ENCODE data around the gene TOP1.
A peak's percentile ranks its signal among the peaks of the same experiment; 100 is the strongest.
"Not testable (repeated sequence)": the region's sequence is repeated elsewhere in the genome, so short reads cannot be mapped to it uniquely, and the experiment has no call there.

TOP1 gene

DNA sequence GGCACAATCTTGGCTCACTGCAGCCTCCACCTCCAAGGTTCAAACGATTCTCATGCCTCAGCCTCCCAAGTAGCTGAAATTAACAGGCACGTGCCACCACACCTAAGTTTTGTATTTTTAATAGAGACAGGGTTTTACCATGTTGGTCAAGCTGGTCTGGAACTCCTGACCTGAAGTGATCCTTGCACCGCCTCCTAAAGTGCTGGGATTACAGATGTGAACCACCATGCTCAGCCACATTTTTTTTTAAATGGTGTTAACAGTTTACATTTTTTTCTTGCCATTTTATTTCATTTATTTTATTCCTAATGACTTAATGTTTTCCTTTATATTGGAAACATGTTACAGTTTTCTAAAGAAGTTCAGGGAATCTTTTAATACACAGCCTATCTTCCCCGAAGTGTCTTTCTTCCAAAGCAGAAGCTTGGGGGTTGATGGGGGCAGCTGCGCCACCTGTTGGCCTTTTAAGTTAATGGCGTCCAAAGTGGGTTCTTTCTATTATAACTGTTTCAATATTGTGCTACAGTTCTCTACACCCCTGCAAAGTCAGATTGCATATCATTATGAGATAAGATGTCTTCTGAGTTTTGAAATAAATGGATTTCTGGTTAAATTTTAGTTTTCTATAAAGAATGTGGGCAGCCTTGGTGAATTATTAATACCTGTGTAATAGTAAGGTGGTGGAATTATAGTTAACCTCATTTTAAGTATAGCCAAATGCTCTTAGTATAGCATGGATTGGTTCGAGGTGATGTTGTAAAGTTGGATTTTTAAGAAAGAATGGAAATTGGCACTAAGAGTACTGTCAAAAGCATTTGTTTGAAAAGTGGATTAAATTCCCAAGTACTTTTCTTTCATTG, 66.7 kb downstream of the TOP1 start:
- peak; percentile 84 for DNase-seq

- DNase-seq = peak; percentile 44
These were observed 70.2 kb downstream of the TOP1 start for GRCh38 chr20:41098703-41099250.

DNA sequence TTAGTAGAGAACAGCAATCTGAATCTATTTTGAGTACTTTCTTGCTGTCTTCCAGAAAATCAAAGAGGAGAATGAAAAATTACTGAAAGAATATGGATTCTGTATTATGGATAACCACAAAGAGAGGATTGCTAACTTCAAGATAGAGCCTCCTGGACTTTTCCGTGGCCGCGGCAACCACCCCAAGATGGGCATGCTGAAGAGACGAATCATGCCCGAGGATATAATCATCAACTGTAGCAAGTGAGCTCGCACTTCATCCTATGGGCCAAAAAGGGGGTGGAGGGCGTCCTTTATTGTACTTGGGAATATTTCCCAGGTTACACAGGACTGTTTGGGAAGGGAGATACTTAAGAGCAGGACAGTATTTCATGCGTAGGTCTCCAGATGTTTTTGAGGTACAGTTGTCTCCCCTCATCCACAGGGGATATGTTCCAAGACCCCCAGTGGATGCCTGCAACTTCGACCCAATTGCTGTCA, 71.4 kb downstream of the TOP1 start:
- no peak for DNase-seq

GRCh38 chr20:41101660-41102059, 73.0 kb downstream of the TOP1 start:
- no peak for DNase-seq

DNA sequence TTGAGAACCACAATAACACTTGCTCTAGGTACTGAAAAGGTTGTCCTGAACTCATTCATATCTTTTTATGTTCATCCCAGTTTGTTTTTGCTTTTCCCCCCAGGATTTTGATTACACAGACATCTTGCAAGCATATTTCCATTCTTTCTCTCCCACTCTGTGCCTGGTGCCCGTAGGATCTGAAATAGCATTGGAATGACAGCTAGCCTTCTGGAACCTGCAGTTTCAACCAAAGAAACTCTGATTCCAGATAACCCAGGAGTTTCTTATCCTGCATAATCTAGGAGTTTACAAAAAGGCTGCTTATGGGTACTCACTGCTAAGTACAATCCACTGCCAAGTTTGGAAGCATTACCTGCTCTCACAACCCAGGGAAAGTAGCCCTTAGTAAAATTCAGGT, 79.9 kb downstream of the TOP1 start:
- no peak for DNase-seq

GRCh38 chr20:41110012-41110411, 81.4 kb downstream of the TOP1 start:
- DNase-seq = no peak

- DNase-seq = no peak
These were observed 82.4 kb downstream of the TOP1 start for GRCh38 chr20:41110930-41111577.

GRCh38 chr20:41111578-41111951, 82.9 kb downstream of the TOP1 start:
- DNase-seq = no peak

DNA sequence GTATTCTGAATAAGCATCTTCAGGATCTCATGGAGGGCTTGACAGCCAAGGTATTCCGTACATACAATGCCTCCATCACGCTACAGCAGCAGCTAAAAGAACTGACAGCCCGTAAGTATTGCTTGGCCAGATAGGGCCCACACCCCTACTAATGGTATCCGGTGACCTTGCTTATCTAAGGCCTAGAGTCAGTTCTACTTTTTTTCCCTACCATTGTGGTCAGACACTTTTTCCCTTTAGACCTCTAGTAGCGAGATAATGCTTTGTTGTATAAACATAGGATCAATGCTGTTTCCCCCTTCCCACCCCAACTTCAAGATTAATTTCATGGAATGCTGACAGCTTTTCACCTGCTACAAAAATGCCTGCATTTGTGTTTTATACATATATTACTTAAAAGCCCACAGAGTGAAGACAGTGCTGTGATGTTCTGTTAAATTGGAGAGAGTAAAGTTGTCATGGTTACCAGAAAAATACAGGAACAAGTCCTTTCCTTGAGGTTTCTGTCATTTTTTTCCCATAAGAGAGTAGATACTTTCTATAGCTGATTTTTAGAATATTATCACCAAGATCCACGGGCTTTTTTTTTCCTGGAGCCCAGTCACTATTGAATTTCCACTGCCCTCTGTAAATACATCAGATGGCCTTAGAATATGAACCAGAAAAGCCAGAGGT, 87.8 kb downstream of the TOP1 start:
- DNase-seq = peak; percentile 92

- peak; percentile 52 for DNase-seq
These were observed 89.5 kb downstream of the TOP1 start for GRCh38 chr20:41118159-41118558.

DNA sequence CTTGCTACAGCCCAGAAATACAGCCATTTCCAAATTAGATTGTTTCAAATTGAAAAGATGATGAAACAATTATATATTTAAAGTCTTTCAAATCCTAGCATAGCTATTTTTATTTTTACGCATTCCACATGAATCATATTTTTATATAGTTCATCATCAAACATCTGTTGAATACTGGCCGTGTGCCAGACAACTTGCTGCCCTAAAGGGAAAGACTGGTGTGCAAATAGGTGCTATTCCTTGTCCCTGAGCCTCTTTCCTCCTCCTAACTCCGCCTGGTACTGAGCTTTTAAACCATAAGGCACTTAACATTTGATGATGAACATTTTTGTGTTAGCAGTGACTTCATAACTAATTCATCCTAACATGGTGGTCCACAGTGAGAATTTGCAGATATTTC, 90.0 kb downstream of the TOP1 start:
- DNase-seq = no peak

GRCh38 chr20:41119614-41120561, 91.3 kb downstream of the TOP1 start:
- DNase-seq = no peak

- DNase-seq = no peak
These were observed 92.8 kb downstream of the TOP1 start for GRCh38 chr20:41121399-41121798.

DNA sequence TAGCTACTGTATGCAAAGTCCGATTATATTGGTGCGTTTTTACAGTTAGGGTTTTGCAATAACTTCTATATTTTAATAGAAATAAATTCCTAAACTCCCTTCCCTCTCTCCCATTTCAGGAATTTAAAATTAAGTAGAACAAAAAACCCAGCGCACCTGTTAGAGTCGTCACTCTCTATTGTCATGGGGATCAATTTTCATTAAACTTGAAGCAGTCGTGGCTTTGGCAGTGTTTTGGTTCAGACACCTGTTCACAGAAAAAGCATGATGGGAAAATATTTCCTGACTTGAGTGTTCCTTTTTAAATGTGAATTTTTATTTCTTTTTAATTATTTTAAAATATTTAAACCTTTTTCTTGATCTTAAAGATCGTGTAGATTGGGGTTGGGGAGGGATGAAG, 95.0 kb downstream of the TOP1 start:
- no peak for DNase-seq

GRCh38 chr20:41124451-41125094, 96.0 kb downstream of the TOP1 start:
- DNase-seq = no peak

GRCh38 chr20:41125530-41126457, 97.2 kb downstream of the TOP1 start:
- no peak for DNase-seq

DNA sequence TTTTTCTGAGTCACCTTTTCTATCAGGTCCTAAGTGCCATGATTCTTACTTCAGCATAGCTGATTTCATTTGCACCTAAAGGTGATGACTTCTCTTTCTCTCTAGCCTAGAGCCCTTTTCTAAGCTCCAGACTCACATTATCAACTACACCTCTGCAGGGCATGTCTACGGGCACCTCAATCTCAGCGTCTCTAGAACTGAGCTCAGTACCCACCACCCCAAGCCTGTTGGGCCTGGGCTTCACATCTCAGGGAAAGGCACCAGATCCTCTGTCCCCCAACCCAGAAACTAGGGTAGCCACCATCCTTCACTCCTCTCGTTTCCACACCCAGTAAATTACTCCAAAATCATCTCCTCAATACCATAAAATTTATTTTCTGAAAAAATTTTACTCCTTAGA, 98.1 kb downstream of the TOP1 start:
- DNase-seq = no peak

DNA sequence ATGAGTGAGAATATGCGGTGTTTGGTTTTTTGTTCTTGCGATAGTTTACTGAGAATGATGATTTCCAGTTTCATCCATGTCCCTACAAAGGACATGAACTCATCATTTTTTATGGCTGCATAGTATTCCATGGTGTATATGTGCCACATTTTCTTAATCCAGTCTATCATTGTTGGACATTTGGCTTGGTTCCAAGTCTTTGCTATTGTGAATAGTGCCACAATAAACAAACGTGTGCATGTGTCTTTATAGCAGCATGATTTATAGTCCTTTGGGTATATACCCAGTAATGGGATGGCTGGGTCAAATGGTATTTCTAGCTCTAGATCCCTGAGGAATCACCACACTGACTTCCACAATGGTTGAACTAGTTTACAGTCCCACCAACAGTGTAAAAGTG, 99.7 kb downstream of the TOP1 start:
- not testable (repeated sequence) for DNase-seq

DNA sequence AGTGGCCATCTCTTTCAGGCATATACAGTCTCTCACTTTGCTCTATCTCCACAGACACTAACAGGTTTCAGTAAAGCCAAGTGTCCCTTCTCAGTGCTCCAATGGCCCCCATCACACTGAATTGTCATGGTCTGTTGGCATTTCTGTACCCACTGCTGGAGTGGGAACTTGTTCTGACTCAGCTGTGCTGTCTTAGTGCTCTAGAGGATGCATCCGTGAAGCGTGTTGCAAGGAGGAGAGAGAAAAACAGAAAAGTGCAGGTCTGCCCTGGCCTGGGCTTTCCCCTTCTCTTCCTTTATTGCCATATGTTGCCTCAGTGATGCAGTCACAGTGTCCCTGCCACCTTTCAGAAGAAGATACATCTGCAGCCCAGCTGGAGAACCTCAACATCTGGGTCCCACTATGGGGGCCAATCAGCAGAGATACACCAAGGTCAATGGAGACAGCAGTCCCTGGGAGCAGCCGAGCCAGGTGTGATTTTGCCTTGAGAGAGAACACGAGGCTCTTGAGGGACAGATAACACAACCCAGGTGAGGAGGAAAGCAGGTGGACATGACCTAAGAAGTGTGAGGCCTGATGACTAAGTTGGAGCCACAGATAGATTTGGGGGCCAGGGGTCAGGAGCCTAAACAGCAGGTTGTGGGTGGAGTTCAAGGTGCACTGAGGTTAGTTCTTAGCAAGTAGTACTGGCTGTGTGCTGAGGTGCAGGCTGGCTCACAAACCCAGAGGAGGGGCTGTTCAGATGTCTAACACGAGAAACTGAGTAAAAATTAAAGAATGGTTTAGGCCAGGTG, 103.2 kb downstream of the TOP1 start:
- DNase-seq = no peak

GRCh38 chr20:41132388-41132775, 103.8 kb downstream of the TOP1 start:
- DNase-seq = not testable (repeated sequence)
